Renal cortex interstitium (tissue), 11 donors: ENCODE measurements around the gene CDC20. TPM values are rescaled to one million over a fixed set of nuclear protein-coding genes. Genes with fewer than 3 reads are reported as not detected.
"Not testable (repeated sequence)": the region's sequence is repeated elsewhere in the genome, so short reads cannot be mapped to it uniquely, and the experiment has no call there.

ENCODE experiments used
- DNase-seq, 11 donors: peaks; one replicate each; pipeline ENCODE4 v3.0.0-alpha.2; 2013; ENCODE audit warnings: low read depth in 9 of 11, low spot score in 4 of 11; ENCODE audit errors: extremely low read depth in 1 of 11
- polyA plus RNA-seq, 3 donors: library from polyadenylated mRNA; unstranded; fragments of 120-200 nt; gene quantifications; one replicate each; pipeline ENCODE4 v1.2.1, GENCODE V29; 2013; ENCODE audit not compliant: insufficient read length in 3 of 3

The CDC20 gene
- polyA plus RNA-seq, 3 donors: 27.9 to 51.7 (median 44.9) TPM

GRCh38 chr1:43367904-43368645 lies 9.3 kb downstream of the CDC20 start, which contains the start of gene ELOVL1:
TSS of gene ELOVL1 (minus strand) at chr1:43368011. CDS start at chr1:43365609, 2,402 bp downstream.
- DNase-seq: peak in 9 of 11 donors; percentile 64 to 85 (median 80)

DNA sequence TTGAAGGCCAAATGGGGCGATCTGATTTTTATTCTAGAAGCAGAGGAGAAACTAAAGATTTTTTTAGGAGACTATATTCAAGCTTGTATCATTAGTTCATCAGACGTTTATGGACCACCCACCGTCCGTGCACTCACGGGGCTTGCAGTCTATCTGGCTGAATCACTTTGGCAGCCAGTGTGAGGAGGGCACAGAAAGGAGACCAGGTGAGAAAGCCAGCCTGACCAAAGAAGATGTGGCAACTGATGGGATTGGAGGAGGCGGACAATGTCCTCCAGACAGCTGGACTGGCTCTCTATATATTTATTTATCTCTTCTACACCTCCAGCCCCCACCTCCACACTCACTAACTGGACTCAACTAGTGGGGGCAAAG lies 9.9 kb downstream of the CDC20 start:
- DNase-seq: no peak

DNA sequence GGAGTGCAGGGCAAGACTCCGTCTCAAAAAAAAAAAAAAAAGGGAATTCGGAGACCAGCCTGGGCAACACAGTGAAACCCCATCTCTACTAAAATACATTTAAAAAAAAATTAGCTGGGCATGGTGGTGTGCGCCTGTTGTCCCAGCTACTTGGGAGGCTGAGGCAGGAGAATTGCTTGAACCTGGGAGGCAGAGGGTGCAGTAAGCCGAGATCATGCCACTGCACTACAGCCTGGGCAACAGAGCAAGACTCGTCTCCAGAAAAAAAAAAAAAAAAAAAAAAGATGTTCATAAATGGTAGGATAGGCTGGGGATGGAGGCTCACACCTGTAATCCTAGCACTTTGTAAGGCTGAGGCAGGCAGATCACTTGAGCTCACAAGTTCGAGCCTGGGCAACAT lies 11.0 kb downstream of the CDC20 start:
- not testable (repeated sequence) for DNase-seq

- no peak for DNase-seq
These were observed 11.8 kb downstream of the CDC20 start for GRCh38 chr1:43370564-43370963.

DNA sequence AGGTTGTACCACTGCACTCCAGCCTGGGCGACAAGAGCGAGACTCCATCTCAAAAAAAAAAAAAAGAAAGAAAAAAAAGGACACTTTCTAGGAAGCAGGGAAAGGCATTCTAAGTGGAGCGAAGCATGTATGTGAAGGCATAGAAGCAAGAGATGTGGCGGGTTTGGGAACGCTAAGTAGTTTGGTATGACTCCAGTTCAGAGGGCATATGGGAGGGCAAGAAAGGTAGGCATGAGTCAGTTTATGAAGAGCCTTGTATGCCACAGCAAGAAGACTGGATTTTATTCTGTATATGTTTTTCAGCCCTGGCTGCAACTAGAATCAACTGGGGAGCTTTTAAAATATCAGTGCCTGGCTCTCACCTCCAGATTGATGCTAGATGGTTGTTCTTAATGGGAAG lies 13.4 kb downstream of the CDC20 start:
- no peak for DNase-seq

DNA sequence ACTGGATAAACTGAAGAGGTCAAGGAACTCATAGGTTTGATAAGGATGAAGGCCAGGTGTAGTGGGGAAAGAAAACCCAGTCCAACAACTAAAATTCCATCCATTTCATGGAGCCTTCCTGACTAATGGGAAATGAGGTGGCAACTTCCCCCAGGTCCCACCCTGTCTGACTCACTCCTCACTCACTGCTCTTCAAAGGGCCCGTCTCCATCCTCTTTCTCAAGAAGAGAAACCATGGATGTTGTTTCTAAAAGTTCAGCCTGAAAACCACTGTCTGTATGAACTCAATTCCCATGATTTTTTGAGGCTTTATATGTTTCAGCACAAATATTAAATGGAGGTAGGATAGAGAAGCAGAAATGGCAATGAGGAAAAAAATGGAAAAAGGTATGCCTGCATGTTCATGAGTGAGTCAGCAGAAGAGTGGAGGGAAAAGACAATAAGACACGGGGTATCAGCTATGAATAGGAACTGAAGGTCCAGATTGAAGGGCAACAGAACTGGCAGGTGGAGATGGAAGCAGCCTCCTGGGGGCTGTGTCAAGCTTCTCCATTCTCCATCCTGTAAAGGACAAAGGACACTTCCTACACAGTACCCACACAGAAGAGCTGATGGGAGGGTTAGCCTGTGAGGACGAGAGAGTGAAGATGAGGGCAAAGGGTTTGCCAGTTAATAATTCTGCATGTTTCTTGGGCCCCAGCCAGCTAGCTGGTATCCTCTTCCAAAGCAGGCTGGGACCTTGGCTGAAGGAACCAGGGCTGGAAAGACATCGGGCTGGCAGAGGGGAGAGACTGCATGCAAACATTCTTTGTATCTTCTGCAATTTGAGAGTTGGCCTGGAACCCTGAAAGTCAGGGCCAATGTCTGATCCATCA lies 14.5 kb downstream of the CDC20 start:
- no peak for DNase-seq

- no peak for DNase-seq
These were observed 18.0 kb downstream of the CDC20 start for GRCh38 chr1:43376723-43377235.

DNA sequence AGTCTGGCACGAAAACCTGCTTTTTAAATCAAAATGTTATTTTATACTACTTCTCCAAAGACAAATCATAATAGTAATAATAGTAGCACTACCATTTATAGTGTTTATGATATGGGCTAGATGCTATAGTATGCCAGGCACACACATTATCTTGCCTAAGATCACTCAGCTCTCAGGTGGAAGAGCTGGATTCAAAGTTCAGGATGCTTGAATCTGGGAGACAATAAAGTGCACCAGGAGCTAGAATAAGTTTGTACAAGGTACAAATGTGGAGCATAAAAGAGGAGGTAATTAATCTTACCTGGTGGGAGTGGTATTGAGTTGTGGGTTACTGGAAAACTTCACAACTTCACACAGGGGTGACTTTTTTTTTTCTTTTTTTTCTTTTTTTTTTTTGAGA lies 19.1 kb downstream of the CDC20 start:
- DNase-seq: no peak

DNA sequence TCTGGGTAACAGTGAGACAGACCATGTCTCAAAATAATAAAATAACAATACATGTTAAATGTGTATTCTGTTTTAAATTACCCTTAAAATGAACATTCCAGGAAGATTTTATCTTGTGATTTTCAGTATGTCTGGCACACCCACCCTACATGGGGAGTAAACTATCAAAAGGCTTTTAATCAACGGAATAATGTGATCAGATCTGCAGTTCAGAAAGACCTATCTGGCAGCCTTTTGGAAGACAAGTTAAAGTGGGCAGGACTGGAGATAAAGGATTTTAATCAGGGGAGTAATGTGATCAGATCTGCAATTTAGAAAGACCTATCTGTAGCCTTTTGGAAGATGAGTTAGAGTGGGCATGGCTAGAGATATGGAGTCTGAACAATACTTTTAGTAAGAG lies 20.7 kb downstream of the CDC20 start:
- no peak for DNase-seq

GRCh38 chr1:43381612-43382011 lies 22.8 kb downstream of the CDC20 start:
- DNase-seq: no peak

- peak in 2 of 11 donors; percentile 54 to 62 for DNase-seq
These were observed 23.4 kb downstream of the CDC20 start for GRCh38 chr1:43382027-43382779.

GRCh38 chr1:43383449-43383848 lies 24.7 kb downstream of the CDC20 start:
- DNase-seq: no peak

GRCh38 chr1:43386676-43387075 lies 27.9 kb downstream of the CDC20 start:
- DNase-seq: no peak

- no peak for DNase-seq
These were observed 29.3 kb downstream of the CDC20 start for GRCh38 chr1:43387976-43388599.

DNA sequence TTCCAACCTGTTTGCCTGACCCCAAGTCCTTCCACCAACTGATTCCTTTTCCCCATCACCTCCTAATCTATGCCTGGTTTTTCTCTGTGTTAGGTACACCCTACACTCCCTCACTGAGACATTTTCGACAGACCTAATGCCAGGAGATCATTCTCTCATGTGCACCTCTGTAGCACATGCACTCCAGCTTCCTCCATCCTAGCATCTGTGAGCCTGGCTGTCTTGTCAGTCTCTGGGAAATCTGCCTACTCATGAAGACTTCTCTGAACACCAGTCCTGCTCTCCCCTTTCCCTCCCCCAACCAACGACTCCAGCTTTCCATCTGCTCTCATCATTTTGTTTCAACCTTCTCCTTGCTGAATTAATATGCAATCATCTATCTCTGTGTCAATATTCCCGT lies 29.8 kb downstream of the CDC20 start:
- no peak for DNase-seq

GRCh38 chr1:43389326-43390313 lies 30.8 kb downstream of the CDC20 start, which contains the start of the genes MED8 and SZT2:
TSS of gene MED8 (minus strand) at chr1:43389800. CDS start at chr1:43389764, 36 bp downstream.
TSS of gene SZT2 (plus strand) at chr1:43389899. CDS start at chr1:43389969, 70 bp downstream.
- peak; percentile 84 to 96 (median 93) for DNase-seq

GRCh38 chr1:43392702-43393101 lies 33.9 kb downstream of the CDC20 start:
- no peak for DNase-seq

- DNase-seq: no peak
These were observed 36.7 kb downstream of the CDC20 start for GRCh38 chr1:43395523-43395922.
